Gastrocnemius medialis (tissue), 4 donors: ENCODE data around the gene ALS2CL. TPM values are rescaled to one million over a fixed set of nuclear protein-coding genes. Genes with fewer than 3 reads are reported as not detected.

Experiments used
- ATAC-seq, 2 donors: fragments of 150-250 bp; one replicate each; pipeline ENCODE4 v1.9.1; 2016
- DNase-seq, 2 donors: peaks; one replicate each; pipeline ENCODE4 v3.0.0-alpha.2; 2019
- H3K27ac ChIP-seq, 4 donors: fragments of 200-600 bp; sonication (generic); 1 replicate in 1 of 4; 2 replicates in 3 of 4; pipeline ENCODE4 v1.5.1; 2016 to 2018; ENCODE audit warnings: mild to moderate bottlenecking in 2 of 4, moderate library complexity in 1 of 4
- H3K27me3 ChIP-seq, 3 donors: fragments of 200-600 bp; sonication (generic) in 2 of 3; 1 replicate in 1 of 3; 2 replicates in 2 of 3; pipeline versions ENCODE4 v1.5.1 to v1.6.0; 2016 to 2019; ENCODE audit warnings: mild to moderate bottlenecking in 1 of 3, moderate library complexity in 1 of 3
- H3K36me3 ChIP-seq, 2 donors: fragments of 200-600 bp; sonication (generic) in 1 of 2; one replicate each; pipeline ENCODE4 v1.5.1; 2017 to 2018
- H3K4me1 ChIP-seq, 2 donors: fragments of 200-600 bp; sonication (generic) in 1 of 2; one replicate each; pipeline ENCODE4 v1.5.1; 2016 to 2017; ENCODE audit warnings: mild to moderate bottlenecking in 2 of 2
- H3K4me3 ChIP-seq, 4 donors: fragments of 200-600 bp; sonication (generic) in 3 of 4; 1 replicate in 1 of 4; 2 replicates in 3 of 4; pipeline ENCODE4 v1.5.1; 2016 to 2019; ENCODE audit warnings: mild to moderate bottlenecking in 2 of 4
- H3K9me3 ChIP-seq, 3 donors: fragments of 200-600 bp; sonication (generic) in 2 of 3; 1 replicate in 1 of 3; 2 replicates in 2 of 3; pipeline ENCODE4 v1.5.1; 2016 to 2019
- POLR2A ChIP-seq, 2 donors: fragments of 450-650 bp; IDR thresholded peaks; one replicate each; pipeline ENCODE4 v1.6.1; 2017; ENCODE audit warnings: antibody characterized with exemption in 2 of 2, mild to moderate bottlenecking in 2 of 2, moderate library complexity in 2 of 2
- in situ Hi-C, 4 donors: fragments of 200-750 bp; cut with MboI; loops; one replicate each; pipeline versions ENCODE4 v1.15.0 to v1.8.0; 2017; ENCODE audit warnings: low sequenced_read_pairs in 4 of 4
- intact Hi-C: fragments of 100-400 bp; cut with DNase I; formaldehyde crosslinking; loops from one replicate; pipeline ENCODE4 v1.15.1; 2023; ENCODE audit warnings: low total_unique reads
- total RNA-seq, 4 donors: library from RNA; depleted of rRNA; stranded (reverse); fragments of >200 nt; gene quantifications; one replicate each; pipeline versions ENCODE4 v1.1.0 to v1.2.3, GENCODE V29; 2016
- TF ChIP-seq, protein P1 (sequence below), 5 experiments: fragments of 450-650 bp in 3 of 5; fragments of 200-600 bp in 2 of 5; sonication (generic) in 2 of 5; IDR thresholded peaks in 4 of 5; conservative IDR thresholded peaks in 1 of 5; 1 replicate in 4 of 5; 2 replicates in 1 of 5; pipeline ENCODE4 v1.5.1; 2016 to 2019; ENCODE audit warnings: antibody characterized with exemption in 5 of 5, mild to moderate bottlenecking in 3 of 5, moderate library complexity in 3 of 5

Gene ALS2CL
- total RNA-seq, 4 donors from 2014 or later = 3.8 to 13.2 (median 6.2) TPM

GRCh38 chr3:46730819-46731218 lies 37.3 kb upstream of the ALS2CL start:
- Histone ChIP-seq H3K4me3 (no peak overlapping the region), H3K4me1 (no peaks in the 10 kb centered on the region), H3K9me3 (no peaks in the 10 kb centered on the region), H3K27me3 (no peaks in the 10 kb centered on the region), H3K27ac (no peak overlapping the region), H3K36me3 (no peaks in the 10 kb centered on the region)
- intact Hi-C loops = no loop called here
- DNase-seq = no peak
- TF ChIP-seq, protein P1, sequence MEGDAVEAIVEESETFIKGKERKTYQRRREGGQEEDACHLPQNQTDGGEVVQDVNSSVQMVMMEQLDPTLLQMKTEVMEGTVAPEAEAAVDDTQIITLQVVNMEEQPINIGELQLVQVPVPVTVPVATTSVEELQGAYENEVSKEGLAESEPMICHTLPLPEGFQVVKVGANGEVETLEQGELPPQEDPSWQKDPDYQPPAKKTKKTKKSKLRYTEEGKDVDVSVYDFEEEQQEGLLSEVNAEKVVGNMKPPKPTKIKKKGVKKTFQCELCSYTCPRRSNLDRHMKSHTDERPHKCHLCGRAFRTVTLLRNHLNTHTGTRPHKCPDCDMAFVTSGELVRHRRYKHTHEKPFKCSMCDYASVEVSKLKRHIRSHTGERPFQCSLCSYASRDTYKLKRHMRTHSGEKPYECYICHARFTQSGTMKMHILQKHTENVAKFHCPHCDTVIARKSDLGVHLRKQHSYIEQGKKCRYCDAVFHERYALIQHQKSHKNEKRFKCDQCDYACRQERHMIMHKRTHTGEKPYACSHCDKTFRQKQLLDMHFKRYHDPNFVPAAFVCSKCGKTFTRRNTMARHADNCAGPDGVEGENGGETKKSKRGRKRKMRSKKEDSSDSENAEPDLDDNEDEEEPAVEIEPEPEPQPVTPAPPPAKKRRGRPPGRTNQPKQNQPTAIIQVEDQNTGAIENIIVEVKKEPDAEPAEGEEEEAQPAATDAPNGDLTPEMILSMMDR (IDR thresholded peaks at IDR 0.05 in 4 of 5, conservative IDR thresholded peaks at IDR 0.05 in 1 of 5) = no peak
- no peak for TF ChIP-seq POLR2A (IDR thresholded peaks at IDR 0.05)
- no peak for ATAC-seq
- in situ Hi-C loops = no loop called here

DNA sequence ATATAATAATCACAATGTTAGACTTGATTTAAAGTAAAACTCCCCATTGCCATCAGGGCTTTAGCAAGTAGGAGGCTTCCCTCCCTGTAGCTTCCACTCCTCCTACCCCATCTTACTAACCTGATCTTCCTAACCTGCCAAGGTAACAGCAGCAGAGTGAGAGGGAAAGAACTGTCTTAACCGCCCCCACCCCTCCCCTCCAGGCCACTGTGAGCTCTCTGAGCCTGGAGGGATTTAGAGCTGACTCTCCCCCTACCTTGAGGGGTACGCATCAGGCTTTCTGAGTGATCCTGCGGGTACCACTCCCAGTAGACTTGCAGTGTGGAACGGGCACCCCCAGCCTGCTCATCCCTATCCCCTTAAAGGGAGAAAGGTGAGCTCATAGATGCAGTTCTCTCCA lies 35.6 kb upstream of the ALS2CL start:
- Histone ChIP-seq H3K27ac (no peak overlapping the region), H3K9me3 (no peaks in the 10 kb centered on the region), H3K27me3 (no peaks in the 10 kb centered on the region), H3K4me1 (no peaks in the 10 kb centered on the region), H3K4me3 (no peak overlapping the region), H3K36me3 (no peaks in the 10 kb centered on the region)
- ATAC-seq (no peak), DNase-seq (no peak)
- in situ Hi-C loops = no loop called here
- TF ChIP-seq, protein P1 (IDR thresholded peaks at IDR 0.05 in 4 of 5, conservative IDR thresholded peaks at IDR 0.05 in 1 of 5) = no peak
- no peak for TF ChIP-seq POLR2A (IDR thresholded peaks at IDR 0.05)
- intact Hi-C loops = no loop called here

DNA sequence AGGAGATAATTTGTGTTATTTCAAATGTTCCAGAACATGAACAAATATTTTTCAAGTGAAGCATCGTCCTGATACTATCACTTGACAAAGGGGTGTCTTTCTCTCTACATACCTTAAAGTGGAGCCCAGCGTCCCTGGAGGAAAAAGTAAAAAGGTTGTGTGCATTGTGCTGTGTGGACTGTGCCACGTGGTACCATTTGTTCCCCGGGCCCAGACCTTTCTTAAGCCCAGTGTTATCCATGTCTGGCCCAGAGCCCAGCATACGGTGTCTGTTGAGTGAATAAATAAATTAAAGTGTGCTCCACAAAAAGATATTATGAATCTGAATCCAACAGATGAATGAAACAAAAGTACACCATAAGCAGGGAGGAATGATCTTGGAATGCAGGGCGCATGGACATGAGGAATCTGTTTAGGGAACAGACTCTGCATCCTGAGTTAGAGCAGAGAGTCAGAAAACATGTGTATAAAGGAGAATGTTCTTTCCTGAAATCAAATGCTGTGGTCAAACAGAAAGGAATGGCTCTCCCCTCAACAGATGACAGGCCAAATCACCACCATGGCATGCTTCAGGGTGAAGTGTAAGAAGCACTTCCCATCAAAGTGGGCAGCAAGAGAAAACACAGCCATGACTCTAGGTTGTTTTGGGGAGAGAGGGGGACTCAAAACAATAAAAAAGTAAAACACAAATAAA lies 32.3 kb upstream of the ALS2CL start:
- intact Hi-C loops = no loop called here
- TF ChIP-seq POLR2A (IDR thresholded peaks at IDR 0.05) = no peak
- TF ChIP-seq, protein P1 (IDR thresholded peaks at IDR 0.05 in 4 of 5, conservative IDR thresholded peaks at IDR 0.05 in 1 of 5) = no peak
- no peak overlapping the region for H3K27ac ChIP-seq
- no peaks in the 10 kb centered on the region for H3K9me3 ChIP-seq
- H3K4me3 ChIP-seq = no peak overlapping the region
- DNase-seq (no peak), ATAC-seq (no peak)
- H3K36me3 ChIP-seq = no peaks in the 10 kb centered on the region
- no peaks in the 10 kb centered on the region for H3K27me3 ChIP-seq
- H3K4me1 ChIP-seq = no peaks in the 10 kb centered on the region
- in situ Hi-C loops = no loop called here

- H3K9me3 ChIP-seq = no peaks in the 10 kb centered on the region
- no peaks in the 10 kb centered on the region for H3K36me3 ChIP-seq
- in situ Hi-C loops = loop anchor here (25.0 kb wide), 2 partner anchors 588 to 613 kb away; no protein-coding TSS in a partner anchor
- TF ChIP-seq, protein P1 (IDR thresholded peaks at IDR 0.05 in 4 of 5, conservative IDR thresholded peaks at IDR 0.05 in 1 of 5) = no peak
- TF ChIP-seq POLR2A (IDR thresholded peaks at IDR 0.05) = no peak
- no peak for DNase-seq
- H3K27me3 ChIP-seq = no peaks in the 10 kb centered on the region
- no peak for ATAC-seq
- no peaks in the 10 kb centered on the region for H3K4me1 ChIP-seq
- intact Hi-C loops = no loop called here
- H3K27ac ChIP-seq = no peak overlapping the region
- H3K4me3 ChIP-seq = no peak overlapping the region
Observed at GRCh38 chr3:46724424-46724823, 30.9 kb upstream of the ALS2CL start.
